ENCODE results near the gene PEAK3. TPM values are rescaled to one million over a fixed set of nuclear protein-coding genes. Genes with fewer than 3 reads are reported as not detected.

Gene PEAK3
- total RNA-seq, 4 donors from 2014 or later: 1.2 to 5.8 (median 2.6) TPM

- H3K4me1 ChIP-seq: peaks cover 12 to 53% (median 24%) of the 10 kb centered on the region in 4 donors
- peak overlapping the region; percentile 81 to 98 (median 86) for H3K4me3 ChIP-seq
- H3K9me3 ChIP-seq: no peaks in the 10 kb centered on the region
- peaks cover 0 to 30% (median 0%) of the 10 kb centered on the region in 3 donors for H3K36me3 ChIP-seq
- no peaks in the 10 kb centered on the region for H3K27me3 ChIP-seq
- TF ChIP-seq POLR2A (IDR thresholded peaks at IDR 0.05) (no peak), CTCF (IDR thresholded peaks at IDR 0.05) (no peak)
- DNase-seq: no peak
- H3K27ac ChIP-seq: peak overlapping the region; percentile 92 to 100 (median 97)
Measured at GRCh38 chr19:2234996-2235380, 47.0 kb downstream of the PEAK3 start.

- Histone ChIP-seq H3K36me3 (peaks cover 0 to 42% (median 0%) of the 10 kb centered on the region in 3 donors), H3K9me3 (no peaks in the 10 kb centered on the region), H3K4me3 (peak overlapping the region in 1 of 4 donors; percentile 26), H3K4me1 (peaks cover 9 to 41% (median 19%) of the 10 kb centered on the region in 4 donors), H3K27me3 (no peaks in the 10 kb centered on the region), H3K27ac (peak overlapping the region in 2 of 4 donors; percentile 100)
- TF ChIP-seq CTCF (IDR thresholded peaks at IDR 0.05) (no peak), POLR2A (IDR thresholded peaks at IDR 0.05) (no peak)
- DNase-seq: no peak
Measured at GRCh38 chr19:2233601-2234280, 48.2 kb downstream of the PEAK3 start.

- Histone ChIP-seq H3K4me1 (peaks cover 4 to 29% (median 9%) of the 10 kb centered on the region in 4 donors), H3K27ac (peak overlapping the region in 2 of 4 donors; percentile 100), H3K9me3 (no peaks in the 10 kb centered on the region), H3K27me3 (no peaks in the 10 kb centered on the region), H3K36me3 (peaks cover 0 to 54% (median 0%) of the 10 kb centered on the region in 3 donors), H3K4me3 (no peak overlapping the region)
- DNase-seq: no peak
- TF ChIP-seq POLR2A (IDR thresholded peaks at IDR 0.05): no peak
- TF ChIP-seq CTCF (IDR thresholded peaks at IDR 0.05): peak in 1 of 6 experiments; percentile 13
Measured at GRCh38 chr19:2232286-2233151, 49.5 kb downstream of the PEAK3 start.

- DNase-seq: no peak
- peaks cover 0 to 61% (median 0%) of the 10 kb centered on the region in 3 donors for H3K36me3 ChIP-seq
- H3K27me3 ChIP-seq: no peaks in the 10 kb centered on the region
- TF ChIP-seq CTCF (IDR thresholded peaks at IDR 0.05) (peak in 3 of 6 experiments; percentile 25 to 41 (median 40)), POLR2A (IDR thresholded peaks at IDR 0.05) (no peak)
- H3K9me3 ChIP-seq: no peaks in the 10 kb centered on the region
- H3K27ac ChIP-seq: peak overlapping the region in 2 of 4 donors; percentile 1 to 34
- no peak overlapping the region for H3K4me3 ChIP-seq
- H3K4me1 ChIP-seq: peaks cover 4 to 26% (median 10%) of the 10 kb centered on the region in 4 donors
Measured at GRCh38 chr19:2231621-2232221, 50.3 kb downstream of the PEAK3 start.

- Histone ChIP-seq H3K9me3 (no peaks in the 10 kb centered on the region), H3K4me3 (no peak overlapping the region), H3K27ac (peak overlapping the region in 2 of 4 donors; percentile 10 to 34), H3K4me1 (peaks cover 4 to 26% (median 10%) of the 10 kb centered on the region in 4 donors), H3K27me3 (no peaks in the 10 kb centered on the region), H3K36me3 (peaks cover 0 to 69% (median 0%) of the 10 kb centered on the region in 3 donors)
- TF ChIP-seq CTCF (IDR thresholded peaks at IDR 0.05) (no peak), POLR2A (IDR thresholded peaks at IDR 0.05) (no peak)
- DNase-seq: no peak
Measured at GRCh38 chr19:2230807-2231533, 51.0 kb downstream of the PEAK3 start.
